GM23248 (cell line): Measurements from ENCODE around the gene NEGR1.

Experiments used
- EZH2 ChIP-seq: fragments of 200-600 bp; sonication (generic); IDR thresholded peaks from 2 replicates; pipeline ENCODE4 v1.6.1; 2018; ENCODE audit warnings: antibody characterized with exemption, mild to moderate bottlenecking; ENCODE audit not compliant: insufficient read depth, poor library complexity, severe bottlenecking
- EZH2phosphoT487 ChIP-seq: fragments of 200-600 bp; sonication (generic); IDR thresholded peaks from 2 replicates; pipeline ENCODE4 v1.6.1; 2018; ENCODE audit warnings: antibody characterized with exemption, moderate library complexity, mild to moderate bottlenecking, low read depth; ENCODE audit not compliant: insufficient read depth

DNA sequence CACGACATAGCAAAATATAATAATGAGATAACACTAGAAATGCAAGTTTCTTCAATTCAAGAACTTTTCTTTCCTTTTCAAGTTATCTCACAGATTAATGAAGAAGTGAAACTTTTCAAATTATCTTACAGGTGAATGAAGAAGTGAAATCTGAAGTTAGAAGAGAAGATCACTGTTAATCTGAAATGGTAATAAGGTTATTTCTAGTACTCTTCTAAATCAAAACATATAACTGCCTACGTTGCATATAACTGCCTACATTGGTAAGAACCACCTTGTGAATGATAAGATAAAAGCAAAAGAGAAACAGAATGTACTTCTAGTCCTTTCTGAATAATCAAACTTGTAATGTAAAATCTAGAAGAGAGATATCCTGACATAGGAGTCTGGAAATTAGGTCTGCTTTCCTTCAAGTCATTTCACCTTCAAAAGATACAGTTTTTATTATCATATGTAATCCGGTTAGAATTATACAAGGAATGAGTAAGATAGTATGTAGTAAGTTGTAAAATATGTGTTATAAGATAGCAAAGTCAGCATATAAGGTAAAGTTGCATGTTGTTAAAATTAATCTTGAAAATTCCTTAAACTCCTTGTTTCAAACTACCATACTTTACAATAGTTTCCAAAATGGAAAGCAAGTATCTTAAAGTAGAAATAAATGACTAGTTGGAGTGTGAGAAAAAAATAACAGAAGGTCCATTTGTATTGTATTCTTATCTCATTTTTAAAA, 679.1 kb downstream of the NEGR1 start:
- no peak for TF ChIP-seq EZH2phosphoT487
- no peak for TF ChIP-seq EZH2
